HG02943 (cell line): Measurements from ENCODE around the gene COL4A5.

Experiments used
- ATAC-seq: cut with Tn5 transposase; IDR thresholded peaks from one replicate; pipeline ENCODE4 v1.9.1; 2021; ENCODE audit warnings: mild to moderate bottlenecking, low read depth, moderate library complexity; ENCODE audit not compliant: unreplicated experiment

The COL4A5 gene

DNA sequence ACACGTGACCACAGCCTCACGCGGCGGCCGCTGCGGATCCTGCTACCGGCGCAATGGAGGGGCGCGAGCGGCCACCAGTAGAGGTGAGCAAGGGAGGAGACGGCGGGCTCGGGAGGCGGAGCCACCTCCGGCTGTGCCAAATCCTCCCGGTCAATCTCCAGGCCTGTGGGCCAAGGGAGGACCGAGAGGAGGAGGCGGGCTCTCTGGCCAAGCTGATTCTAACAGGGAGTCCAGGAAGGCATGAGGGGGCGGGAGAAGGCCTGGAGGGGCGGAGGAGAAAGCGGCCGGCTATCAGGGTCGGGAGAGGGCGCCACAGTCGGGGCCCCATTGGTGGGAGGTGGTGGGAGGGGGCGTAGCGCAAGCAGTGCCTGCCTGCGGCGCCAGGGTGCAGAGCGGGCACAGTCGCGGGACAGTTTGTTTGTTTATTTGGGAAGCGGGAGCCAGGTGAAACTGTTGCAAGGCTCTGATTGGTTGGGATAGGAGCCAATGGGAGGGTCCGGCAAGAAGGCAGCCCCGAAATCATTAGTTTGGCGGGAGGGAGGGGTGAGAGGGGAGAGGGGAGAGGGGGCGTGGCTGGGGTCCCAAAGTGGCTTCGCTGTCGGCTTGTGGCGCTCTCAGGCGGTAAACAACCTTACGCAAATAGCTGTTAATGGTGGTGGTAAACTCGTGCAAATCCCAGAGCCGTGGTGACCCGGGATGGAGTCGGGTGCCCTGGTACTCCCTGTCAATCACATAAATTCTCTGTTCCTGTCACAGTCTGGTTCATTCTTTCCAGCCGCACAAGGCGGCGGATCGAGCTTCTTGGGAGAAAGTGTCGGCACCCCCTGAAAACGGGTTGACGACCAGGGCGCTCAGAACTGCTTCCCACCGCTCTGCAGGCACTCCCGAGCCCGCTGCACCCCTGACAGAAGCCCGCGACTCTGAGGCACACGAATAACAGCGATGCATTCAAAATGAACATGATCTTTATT lies 297.2 kb downstream of the COL4A5 start, which contains the start of gene IRS4:
TSS of gene IRS4 (minus strand) at position 55 of the 971 bp plus-strand sequence.
- no peak for ATAC-seq

DNA sequence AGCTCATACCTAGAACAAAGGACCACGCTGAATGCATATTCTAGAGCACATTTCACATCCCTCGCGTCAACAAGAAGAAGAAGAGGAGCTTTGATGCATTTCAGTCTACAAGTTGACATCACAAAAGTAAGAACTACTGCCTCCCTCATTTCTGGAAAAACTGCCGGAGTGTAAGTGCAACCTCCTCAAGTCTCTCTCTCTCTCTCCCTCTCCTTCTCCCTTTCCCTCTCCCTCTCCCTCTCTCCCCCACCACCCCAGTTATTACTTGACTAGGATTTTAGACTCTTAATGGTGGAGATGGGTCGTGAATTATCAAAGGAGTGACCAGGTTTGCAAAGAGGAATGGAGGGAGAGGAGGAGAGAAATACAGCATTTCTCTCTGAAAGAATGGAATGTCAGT lies 298.1 kb downstream of the COL4A5 start:
- no peak for ATAC-seq

GRCh38 chrX:108740299-108740774 lies 300.7 kb downstream of the COL4A5 start:
- ATAC-seq = no peak
